VCaP (cell line): ENCODE results near the gene OR2G2.

Experiments
- H3K27ac ChIP-seq: fragments of 450-650 bp; 2 replicates; pipeline ENCODE4 v1.5.1; 2017
- TF ChIP-seq, protein P1 (sequence below): fragments of 450-650 bp; conservative IDR thresholded peaks from 2 replicates; pipeline ENCODE4 v1.5.1; 2017; ENCODE audit warnings: mild to moderate bottlenecking, moderate library complexity

OR2G2 gene

GRCh38 chr1:247638781-247639180, 50.6 kb downstream of the OR2G2 start:
- peak overlapping the region; percentile 52; the same call in 1 of the 2 replicates for H3K27ac ChIP-seq
- TF ChIP-seq, protein P1, sequence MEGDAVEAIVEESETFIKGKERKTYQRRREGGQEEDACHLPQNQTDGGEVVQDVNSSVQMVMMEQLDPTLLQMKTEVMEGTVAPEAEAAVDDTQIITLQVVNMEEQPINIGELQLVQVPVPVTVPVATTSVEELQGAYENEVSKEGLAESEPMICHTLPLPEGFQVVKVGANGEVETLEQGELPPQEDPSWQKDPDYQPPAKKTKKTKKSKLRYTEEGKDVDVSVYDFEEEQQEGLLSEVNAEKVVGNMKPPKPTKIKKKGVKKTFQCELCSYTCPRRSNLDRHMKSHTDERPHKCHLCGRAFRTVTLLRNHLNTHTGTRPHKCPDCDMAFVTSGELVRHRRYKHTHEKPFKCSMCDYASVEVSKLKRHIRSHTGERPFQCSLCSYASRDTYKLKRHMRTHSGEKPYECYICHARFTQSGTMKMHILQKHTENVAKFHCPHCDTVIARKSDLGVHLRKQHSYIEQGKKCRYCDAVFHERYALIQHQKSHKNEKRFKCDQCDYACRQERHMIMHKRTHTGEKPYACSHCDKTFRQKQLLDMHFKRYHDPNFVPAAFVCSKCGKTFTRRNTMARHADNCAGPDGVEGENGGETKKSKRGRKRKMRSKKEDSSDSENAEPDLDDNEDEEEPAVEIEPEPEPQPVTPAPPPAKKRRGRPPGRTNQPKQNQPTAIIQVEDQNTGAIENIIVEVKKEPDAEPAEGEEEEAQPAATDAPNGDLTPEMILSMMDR = no peak
